K562 (cell line): ENCODE measurements around the gene HPN.

Experiments used
- CBFA2T2 ChIP-seq: fragments of 450-650 bp; conservative IDR thresholded peaks from 2 replicates; pipeline ENCODE4 v1.6.1; 2017; ENCODE audit warnings: mild to moderate bottlenecking
- EGR1 ChIP-seq: fragments of 450-650 bp; conservative IDR thresholded peaks from 2 replicates; pipeline ENCODE4 v1.6.1; 2017; ENCODE audit warnings: mild to moderate bottlenecking
- GABPA ChIP-seq: fragments of 200-800 bp; sonication (Bioruptor generic); conservative IDR thresholded peaks from 2 replicates; pipeline ENCODE4 v1.6.1; 2016; ENCODE audit warnings: low read depth, missing genetic modification characterization, missing compliant biosample characterization
- MAFK ChIP-seq: IDR thresholded peaks from 2 replicates; pipeline ENCODE4 v1.6.1; 2011; ENCODE audit warnings: low read length, improper control_type of control experiment
- POLR2A ChIP-seq: fragments of 450-650 bp; conservative IDR thresholded peaks from 2 replicates; pipeline ENCODE4 v1.6.1; 2016
- SMARCA5 ChIP-seq: fragments of 450-650 bp; IDR thresholded peaks from 2 replicates; pipeline ENCODE4 v1.6.1; 2016
- TGIF2 ChIP-seq: sonication (generic); formaldehyde crosslinking; IDR thresholded peaks from 2 replicates; pipeline ENCODE4 v1.8.1; 2022; ENCODE audit warnings: mild to moderate bottlenecking, missing genetic modification reagents, moderate library complexity
- ZNF274 ChIP-seq: IDR thresholded peaks from 2 replicates; pipeline ENCODE4 v1.6.1; 2011; ENCODE audit warnings: low read depth, mild to moderate bottlenecking, low read length, moderate library complexity, borderline replicate concordance
- TF ChIP-seq, protein P1 (sequence below): sonication (generic); formaldehyde crosslinking; IDR thresholded peaks from 2 replicates; pipeline ENCODE4 v1.8.0; 2022; ENCODE audit warnings: mild to moderate bottlenecking, low read depth, missing genetic modification reagents
- TF ChIP-seq, protein P2 (sequence below): sonication (generic); formaldehyde crosslinking; IDR thresholded peaks from 2 replicates; pipeline ENCODE4 v1.8.0; 2022; ENCODE audit warnings: mild to moderate bottlenecking, missing genetic modification reagents, borderline replicate concordance

DNA sequence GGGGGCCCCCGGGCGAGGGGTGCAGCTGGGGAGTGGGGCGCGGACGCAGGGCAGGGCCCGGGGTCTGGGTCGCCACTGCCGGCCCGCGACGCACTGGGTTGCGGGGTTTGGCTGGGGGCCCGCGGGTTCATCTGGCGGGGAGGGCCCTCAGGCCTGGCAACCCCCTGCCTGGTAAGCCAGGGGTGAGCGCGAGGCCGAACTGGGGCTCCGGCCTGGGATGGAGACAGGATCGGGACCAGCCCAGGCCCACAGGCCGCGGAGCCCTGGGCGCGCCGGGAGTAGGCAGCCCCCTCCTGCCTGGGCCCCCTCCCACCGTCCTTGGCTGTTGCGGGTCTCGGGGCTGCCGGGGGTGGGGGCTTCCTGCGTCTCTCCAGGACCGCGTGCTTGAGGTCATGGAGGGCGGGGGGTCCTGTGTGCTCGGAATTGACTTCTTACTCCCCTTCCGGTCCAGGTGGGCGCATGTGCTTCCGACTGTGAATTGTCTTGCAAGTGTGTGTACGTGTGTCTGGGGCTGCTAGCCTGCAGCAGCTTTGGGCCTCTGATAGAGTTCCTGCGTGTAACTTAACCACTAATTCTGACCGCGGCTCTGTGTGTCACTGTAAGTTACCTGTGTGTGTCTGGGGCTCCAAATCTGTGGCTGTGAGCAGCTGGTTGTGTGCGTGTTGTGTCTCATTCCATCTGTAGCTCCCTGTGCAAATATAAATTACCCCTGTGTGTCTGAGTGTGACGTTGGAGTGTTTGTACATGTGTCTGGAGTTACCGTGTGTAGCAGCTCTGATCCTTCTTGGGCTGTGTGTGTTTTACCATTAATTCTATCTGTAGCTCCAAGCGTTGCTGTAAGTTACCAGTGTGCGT, 40.6 kb upstream of the HPN start:
- TF ChIP-seq POLR2A (peak; percentile 41; the same call in 1 of the 2 replicates), ZNF274 (no peak), GABPA (tag) (0 out of 2 replicates have a peak, but pooled peaks have one; percentile 24), SMARCA5 (no peak), TGIF2 (no peak), EGR1 (no peak), MAFK (no peak), CBFA2T2 (no peak)
- TF ChIP-seq, protein P1, sequence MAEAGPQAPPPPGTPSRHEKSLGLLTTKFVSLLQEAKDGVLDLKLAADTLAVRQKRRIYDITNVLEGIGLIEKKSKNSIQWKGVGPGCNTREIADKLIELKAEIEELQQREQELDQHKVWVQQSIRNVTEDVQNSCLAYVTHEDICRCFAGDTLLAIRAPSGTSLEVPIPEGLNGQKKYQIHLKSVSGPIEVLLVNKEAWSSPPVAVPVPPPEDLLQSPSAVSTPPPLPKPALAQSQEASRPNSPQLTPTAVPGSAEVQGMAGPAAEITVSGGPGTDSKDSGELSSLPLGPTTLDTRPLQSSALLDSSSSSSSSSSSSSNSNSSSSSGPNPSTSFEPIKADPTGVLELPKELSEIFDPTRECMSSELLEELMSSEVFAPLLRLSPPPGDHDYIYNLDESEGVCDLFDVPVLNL (CRISPR knock-in tag) = no peak
- TF ChIP-seq, protein P2, sequence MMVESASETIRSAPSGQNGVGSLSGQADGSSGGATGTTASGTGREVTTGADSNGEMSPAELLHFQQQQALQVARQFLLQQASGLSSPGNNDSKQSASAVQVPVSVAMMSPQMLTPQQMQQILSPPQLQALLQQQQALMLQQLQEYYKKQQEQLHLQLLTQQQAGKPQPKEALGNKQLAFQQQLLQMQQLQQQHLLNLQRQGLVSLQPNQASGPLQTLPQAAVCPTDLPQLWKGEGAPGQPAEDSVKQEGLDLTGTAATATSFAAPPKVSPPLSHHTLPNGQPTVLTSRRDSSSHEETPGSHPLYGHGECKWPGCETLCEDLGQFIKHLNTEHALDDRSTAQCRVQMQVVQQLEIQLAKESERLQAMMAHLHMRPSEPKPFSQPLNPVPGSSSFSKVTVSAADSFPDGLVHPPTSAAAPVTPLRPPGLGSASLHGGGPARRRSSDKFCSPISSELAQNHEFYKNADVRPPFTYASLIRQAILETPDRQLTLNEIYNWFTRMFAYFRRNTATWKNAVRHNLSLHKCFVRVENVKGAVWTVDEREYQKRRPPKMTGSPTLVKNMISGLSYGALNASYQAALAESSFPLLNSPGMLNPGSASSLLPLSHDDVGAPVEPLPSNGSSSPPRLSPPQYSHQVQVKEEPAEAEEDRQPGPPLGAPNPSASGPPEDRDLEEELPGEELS = no peak
